Dendritic cell treated with granulocyte-macrophage colony-stimulating factor and Interleukin-4, amounts not matched to agents 40 ng/mL and 50 ng/mL, for 4 days (primary cell): ENCODE data around the gene PRAMEF1.
"Not testable (repeated sequence)": the region's sequence is repeated elsewhere in the genome, so short reads cannot be mapped to it uniquely, and the experiment has no call there.

Experiments
- H3K27ac Mint-ChIP-seq: one replicate; pipeline ENCODE4 v1.8.0; 2022; ENCODE audit warnings: mild to moderate bottlenecking, mixed read lengths
- H3K27me3 Mint-ChIP-seq: one replicate; pipeline ENCODE4 v1.8.0; 2022; ENCODE audit warnings: mild to moderate bottlenecking, mixed read lengths
- H3K36me3 Mint-ChIP-seq: one replicate; pipeline ENCODE4 v1.8.0; 2022; ENCODE audit warnings: low read depth, mixed read lengths
- H3K4me1 Mint-ChIP-seq: one replicate; pipeline ENCODE4 v1.8.0; 2022; ENCODE audit warnings: low read depth, mixed read lengths
- H3K4me3 Mint-ChIP-seq: one replicate; pipeline ENCODE4 v1.8.0; 2022; ENCODE audit warnings: mild to moderate bottlenecking, moderate library complexity, mixed read lengths
- H3K9me3 Mint-ChIP-seq: one replicate; pipeline ENCODE4 v1.8.0; 2022; ENCODE audit warnings: mixed read lengths
- intact Hi-C: fragments of 100-400 bp; cut with micrococcal nuclease; formaldehyde crosslinking; loops from one replicate; pipeline ENCODE4 v1.15.0; 2022

Gene PRAMEF1

DNA sequence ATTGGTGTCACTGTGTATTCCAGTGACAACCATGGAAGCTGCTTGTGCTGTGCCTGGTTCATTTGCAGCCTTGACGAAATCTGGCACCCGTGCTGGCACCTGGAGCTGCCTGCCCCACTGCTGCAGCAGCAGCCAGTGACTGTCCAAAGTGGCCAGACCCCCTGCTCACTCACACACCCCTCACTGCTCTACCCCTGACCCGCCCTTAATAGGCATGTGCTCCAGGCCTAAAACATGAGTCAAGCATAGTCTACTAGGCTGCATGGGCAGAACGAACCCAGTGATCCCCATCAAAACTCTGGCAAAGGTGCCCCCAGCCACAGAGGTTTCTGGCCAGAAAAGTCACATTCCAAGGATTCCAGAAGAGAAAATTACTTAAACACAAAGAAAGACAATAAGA lies 7.7 kb downstream of the PRAMEF1 start:
- Mint-ChIP-seq H3K4me1 (no peaks in the 10 kb centered on the region), H3K36me3 (no peaks in the 10 kb centered on the region), H3K4me3 (no peak overlapping the region), H3K27me3 (no peaks in the 10 kb centered on the region), H3K9me3 (no peaks in the 10 kb centered on the region), H3K27ac (no peak overlapping the region)
- intact Hi-C loops = no loop called here

GRCh38 chr1:12799730-12800129 lies 8.5 kb downstream of the PRAMEF1 start:
- no peaks in the 10 kb centered on the region for H3K27me3 Mint-ChIP-seq
- no peaks in the 10 kb centered on the region for H3K9me3 Mint-ChIP-seq
- H3K36me3 Mint-ChIP-seq = no peaks in the 10 kb centered on the region
- intact Hi-C loops = no loop called here
- no peaks in the 10 kb centered on the region for H3K4me1 Mint-ChIP-seq
- no peak overlapping the region for H3K4me3 Mint-ChIP-seq
- H3K27ac Mint-ChIP-seq = no peak overlapping the region

GRCh38 chr1:12809933-12810332 lies 18.7 kb downstream of the PRAMEF1 start:
- intact Hi-C loops = no loop called here
- Mint-ChIP-seq H3K9me3 (no peaks in the 10 kb centered on the region), H3K27ac (no peak overlapping the region), H3K4me1 (no peaks in the 10 kb centered on the region), H3K36me3 (no peaks in the 10 kb centered on the region), H3K27me3 (peaks cover 2% of the 10 kb centered on the region), H3K4me3 (no peak overlapping the region)

GRCh38 chr1:12810691-12811408 lies 19.7 kb downstream of the PRAMEF1 start:
- Mint-ChIP-seq H3K4me3 (no peak overlapping the region), H3K27ac (no peak overlapping the region), H3K9me3 (no peaks in the 10 kb centered on the region), H3K4me1 (no peaks in the 10 kb centered on the region), H3K36me3 (no peaks in the 10 kb centered on the region), H3K27me3 (peaks cover 2% of the 10 kb centered on the region)
- intact Hi-C loops = no loop called here

DNA sequence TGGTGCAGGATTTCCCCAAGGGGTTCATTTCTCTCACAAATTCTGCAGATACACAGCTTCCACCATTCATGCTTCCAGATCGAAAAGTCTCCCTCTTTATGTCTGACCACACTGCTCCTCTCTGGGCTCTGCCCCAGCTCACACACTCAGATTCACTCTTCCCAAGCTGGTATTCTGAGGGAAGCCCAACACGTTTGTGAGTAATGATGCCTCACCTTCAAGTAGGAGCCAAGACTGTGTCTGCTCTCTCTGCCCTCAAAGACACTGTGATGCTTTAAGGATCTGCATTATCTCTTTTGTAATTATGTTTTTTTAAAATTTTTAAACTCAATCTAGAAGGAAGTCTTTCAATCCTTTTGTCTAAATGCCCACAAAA lies 20.2 kb downstream of the PRAMEF1 start:
- Mint-ChIP-seq H3K36me3 (no peaks in the 10 kb centered on the region), H3K9me3 (no peaks in the 10 kb centered on the region), H3K4me1 (no peaks in the 10 kb centered on the region), H3K4me3 (no peak overlapping the region), H3K27ac (no peak overlapping the region), H3K27me3 (peaks cover 2% of the 10 kb centered on the region)
- intact Hi-C loops = no loop called here

DNA sequence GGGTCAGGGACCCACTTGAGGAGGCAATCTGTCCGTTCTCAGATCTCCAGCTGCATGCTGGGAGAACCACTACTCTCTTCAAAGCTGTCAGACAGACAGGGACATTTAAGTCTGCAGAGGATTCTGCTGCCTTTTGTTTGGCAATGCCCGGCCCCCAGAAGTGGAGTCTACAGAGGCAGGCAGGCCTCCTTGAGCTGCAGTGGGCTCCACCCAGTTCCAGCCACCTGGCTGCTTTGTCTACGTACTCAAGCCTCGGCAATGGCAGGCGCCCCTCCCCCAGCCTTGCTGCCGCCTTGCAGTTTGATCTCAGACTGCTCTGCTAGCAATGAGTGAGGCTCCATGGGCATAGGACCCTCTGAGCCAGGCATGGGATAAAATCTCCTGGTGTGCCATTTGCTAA lies 27.9 kb downstream of the PRAMEF1 start:
- H3K27me3 Mint-ChIP-seq, H3K4me1 Mint-ChIP-seq, H3K36me3 Mint-ChIP-seq, H3K4me3 Mint-ChIP-seq, intact Hi-C loops, H3K27ac Mint-ChIP-seq, H3K9me3 Mint-ChIP-seq: not testable (repeated sequence)

GRCh38 chr1:12831310-12831709 lies 40.1 kb downstream of the PRAMEF1 start, which contains the start of gene PRAMEF11:
Gene PRAMEF11 (minus strand): TSS chr1:12831410. CDS start chr1:12828789, 2,621 bp downstream.
- intact Hi-C loops, H3K4me1 Mint-ChIP-seq, H3K4me3 Mint-ChIP-seq, H3K36me3 Mint-ChIP-seq, H3K9me3 Mint-ChIP-seq, H3K27ac Mint-ChIP-seq, H3K27me3 Mint-ChIP-seq: not testable (repeated sequence)

GRCh38 chr1:12833251-12833650 lies 42.1 kb downstream of the PRAMEF1 start:
- intact Hi-C loops = not testable (repeated sequence)

More at GRCh38 chr1:12833251-12833650, 42.1 kb downstream of the PRAMEF1 start:
- not testable (repeated sequence) for H3K9me3 Mint-ChIP-seq, H3K27ac Mint-ChIP-seq, H3K36me3 Mint-ChIP-seq, H3K4me1 Mint-ChIP-seq, H3K4me3 Mint-ChIP-seq, H3K27me3 Mint-ChIP-seq
